CD14-positive monocyte (primary cell): ENCODE data around the gene FOXB2. TPM values are rescaled to one million over a fixed set of nuclear protein-coding genes. Genes with fewer than 3 reads are reported as not detected.

ENCODE experiments used
- DNase-seq, 3 donors: peaks; one replicate each; pipeline ENCODE4 v3.0.0-alpha.2; 2011 to 2022
- H2AFZ ChIP-seq: 2 replicates; pipeline ENCODE4 v1.6.0; 2012; ENCODE audit warnings: mild to moderate bottlenecking, low read depth, low read length, inconsistent platforms; ENCODE audit not compliant: insufficient read depth, poor library complexity, severe bottlenecking
- H3K27ac ChIP-seq, 2 donors: 1 replicate in 1 of 2; 2 replicates in 1 of 2; pipeline ENCODE4 v1.5.1; 2012 to 2013; ENCODE audit warnings: low read length in 2 of 2, control low read depth in 1 of 2, inconsistent platforms in 1 of 2, low read depth in 1 of 2, mild to moderate bottlenecking in 1 of 2
- H3K27me3 ChIP-seq, 2 donors: one replicate each; pipeline versions ENCODE4 v1.6.0 to v1.6.1; 2011 to 2013; ENCODE audit warnings: low read length in 2 of 2; ENCODE audit not compliant: control insufficient read depth in 2 of 2, insufficient read depth in 2 of 2
- H3K36me3 ChIP-seq, 2 donors: replicated peaks in 1 of 2; 1 replicate in 1 of 2; 2 replicates in 1 of 2; pipeline versions ENCODE4 v1.5.1 to v1.6.1; 2012 to 2013; ENCODE audit warnings: low read length in 2 of 2, control low read depth in 1 of 2, inconsistent platforms in 1 of 2, mild to moderate bottlenecking in 1 of 2; ENCODE audit not compliant: insufficient read depth in 2 of 2, control insufficient read depth in 1 of 2
- H3K4me1 ChIP-seq, 2 donors: 1 replicate in 1 of 2; 2 replicates in 1 of 2; pipeline versions ENCODE4 v1.5.1 to v1.6.1; 2012 to 2013; ENCODE audit warnings: low read length in 2 of 2, control low read depth in 1 of 2, inconsistent platforms in 1 of 2, mild to moderate bottlenecking in 1 of 2, moderate library complexity in 1 of 2; ENCODE audit not compliant: insufficient read depth in 2 of 2, control insufficient read depth in 1 of 2
- H3K4me2 ChIP-seq: replicated peaks from 2 replicates; pipeline ENCODE3; 2012; ENCODE audit warnings: low read length, moderate library complexity, mild to moderate bottlenecking; ENCODE audit not compliant: poor library complexity, severe bottlenecking; ENCODE audit errors: extremely low read depth
- H3K4me3 ChIP-seq, 3 experiments: fragments of 200-600 bp in 1 of 3; sonication (generic) in 1 of 3; replicated peaks in 1 of 3; 1 replicate in 2 of 3; 2 replicates in 1 of 3; pipeline ENCODE4 v1.5.1; 2011 to 2013; ENCODE audit warnings: low read length in 3 of 3, mild to moderate bottlenecking in 3 of 3, control low read depth in 2 of 3, low read depth in 2 of 3, inconsistent platforms in 1 of 3, moderate library complexity in 1 of 3
- H3K79me2 ChIP-seq: 2 replicates; pipeline ENCODE4 v1.6.0; 2012; ENCODE audit warnings: mild to moderate bottlenecking, control low read depth, inconsistent platforms, low read length, moderate library complexity; ENCODE audit not compliant: insufficient read depth
- H3K9ac ChIP-seq: 2 replicates; pipeline ENCODE4 v1.6.0; 2017; ENCODE audit warnings: low read length, mild to moderate bottlenecking; ENCODE audit not compliant: insufficient read depth, poor library complexity, severe bottlenecking
- H3K9me3 ChIP-seq, 2 donors: replicated peaks in 1 of 2; 1 replicate in 1 of 2; 2 replicates in 1 of 2; pipeline versions ENCODE4 v1.5.1 to v1.6.1; 2012 to 2013; ENCODE audit warnings: low read length in 2 of 2, control low read depth in 1 of 2; ENCODE audit not compliant: control insufficient read depth in 1 of 2, insufficient read depth in 1 of 2
- H4K20me1 ChIP-seq: 2 replicates; pipeline ENCODE4 v1.6.0; 2012; ENCODE audit warnings: mild to moderate bottlenecking, low read length, control low read depth, moderate library complexity; ENCODE audit not compliant: insufficient read depth
- H3K27ac Mint-ChIP-seq, 7 donors: one replicate each; pipeline ENCODE4 v1.8.0; 2020; ENCODE audit warnings: mild to moderate bottlenecking in 7 of 7, mixed read lengths in 7 of 7, moderate library complexity in 6 of 7, inconsistent platforms in 2 of 7
- H3K27me3 Mint-ChIP-seq, 3 donors: one replicate each; pipeline ENCODE4 v1.8.0; 2021 to 2022; ENCODE audit warnings: low read depth in 3 of 3, mild to moderate bottlenecking in 3 of 3, mixed read lengths in 3 of 3, moderate library complexity in 3 of 3, inconsistent platforms in 1 of 3
- H3K36me3 Mint-ChIP-seq, 2 donors: one replicate each; pipeline ENCODE4 v1.8.0; 2020; ENCODE audit warnings: mixed read lengths in 2 of 2, inconsistent platforms in 1 of 2, mild to moderate bottlenecking in 1 of 2
- H3K4me1 Mint-ChIP-seq: one replicate; pipeline ENCODE4 v1.8.0; 2020; ENCODE audit warnings: mild to moderate bottlenecking, mixed read lengths
- H3K4me3 Mint-ChIP-seq, 2 donors: one replicate each; pipeline ENCODE4 v1.8.0; 2020; ENCODE audit warnings: mild to moderate bottlenecking in 2 of 2, mixed read lengths in 2 of 2, moderate library complexity in 1 of 2
- H3K9me3 Mint-ChIP-seq, 7 donors: one replicate each; pipeline ENCODE4 v1.8.0; 2020 to 2022; ENCODE audit warnings: mixed read lengths in 7 of 7, mild to moderate bottlenecking in 6 of 7, moderate library complexity in 6 of 7, inconsistent platforms in 2 of 7
- WGBS: methylation state at CpG from one replicate; pipeline ENCODE4 v1.1.5; 2013; ENCODE audit warnings: missing lambda C conversion rate; ENCODE audit not compliant: insufficient coverage; 5-methylcytosine and 5-hydroxymethylcytosine counted together
- intact Hi-C, 2 donors: fragments of 100-400 bp; cut with micrococcal nuclease; formaldehyde crosslinking; loops; one replicate each; pipeline versions ENCODE4 v1.15.0 to v1.15.1; 2023
- polyA plus RNA-seq, 3 donors: library from polyadenylated mRNA; depleted of rRNA in 1 of 3; unstranded in 2 of 3; stranded (reverse) in 1 of 3; fragments of 300-500 nt in 2 of 3; fragments of >200 nt in 1 of 3; fragmentation: Illumina TruSeq in 2 of 3; gene quantifications; 1 replicate in 2 of 3; 2 replicates in 1 of 3; pipeline ENCODE4 v1.2.3, GENCODE V29; 2012 to 2021
- TF ChIP-seq, protein P1 (sequence below): fragments of 200-600 bp; IDR thresholded peaks from one replicate; pipeline ENCODE4 v1.8.0; 2022; ENCODE audit warnings: antibody characterized with exemption, mild to moderate bottlenecking

Gene FOXB2
- polyA plus RNA-seq, 3 donors: not detected

DNA sequence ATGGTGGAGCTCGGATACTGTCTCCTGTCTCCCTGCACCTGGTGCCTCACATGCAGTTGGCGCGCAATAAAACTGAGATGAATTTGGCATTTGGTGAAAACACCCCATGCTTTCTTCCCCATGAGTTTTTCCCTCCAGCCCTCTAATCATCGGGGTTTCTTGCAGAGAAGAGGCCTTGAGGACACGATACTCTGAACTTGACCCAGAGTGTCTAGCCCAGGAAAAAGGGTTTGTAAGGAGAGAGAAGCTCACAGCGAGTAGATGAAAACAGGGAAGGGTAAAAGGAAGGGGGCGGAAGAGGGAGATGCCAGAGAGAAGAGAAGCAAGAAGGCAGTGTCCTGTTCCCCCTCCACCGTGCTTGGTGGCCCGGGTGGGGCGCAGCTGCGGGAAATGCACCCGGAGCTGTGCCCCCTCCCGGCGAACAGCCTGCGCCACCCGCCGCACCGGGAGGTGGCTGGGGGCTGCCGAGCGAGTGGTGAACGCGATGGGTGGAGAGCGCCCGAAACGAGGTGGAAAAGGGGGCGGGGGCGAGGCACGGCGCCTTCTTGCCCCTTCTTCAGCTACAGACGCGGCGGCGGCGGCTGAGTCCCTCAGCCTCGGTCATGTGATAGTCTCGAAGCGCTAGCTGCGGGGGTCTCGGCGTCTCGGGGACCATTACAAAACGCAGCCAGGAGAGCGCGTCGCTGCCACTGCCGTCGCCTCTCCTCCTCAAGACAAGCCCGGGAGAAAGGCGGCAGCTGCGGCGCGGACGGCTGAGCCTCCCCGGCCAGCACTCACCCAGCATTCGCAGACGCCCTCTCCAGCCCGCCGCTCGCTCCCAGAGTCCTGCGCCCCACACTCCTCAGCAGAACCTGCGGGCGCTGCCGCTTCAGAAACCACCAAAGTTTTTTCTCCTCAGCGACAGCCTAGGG, 1.1 kb upstream of the FOXB2 start:
- Histone ChIP-seq H3K79me2 (no peaks in the 10 kb centered on the region), H3K9ac (no peak overlapping the region), H3K27me3 (peaks cover 79 to 95% of the 10 kb centered on the region in 2 donors), H3K4me1 (peaks cover 4 to 7% of the 10 kb centered on the region in 2 donors), H3K36me3 (no peaks in the 10 kb centered on the region), H3K4me2 (no peak overlapping the region), H3K4me3 (no peak overlapping the region), H3K9me3 (peaks cover 0 to 70% of the 10 kb centered on the region in 2 donors), H2AFZ (no peak overlapping the region), H3K27ac (no peak overlapping the region), H4K20me1 (no peaks in the 10 kb centered on the region)
- intact Hi-C loops: no loop called here
- H3K27ac Mint-ChIP-seq: no peak overlapping the region
- DNase-seq: no peak
- H3K9me3 Mint-ChIP-seq: peaks cover 0 to 34% (median 8%) of the 10 kb centered on the region in 7 donors
- peaks cover 94 to 100% (median 99%) of the 10 kb centered on the region in 3 donors for H3K27me3 Mint-ChIP-seq
- H3K4me1 Mint-ChIP-seq: peaks cover 38% of the 10 kb centered on the region
- peaks cover 0 to 9% of the 10 kb centered on the region in 2 donors for H3K36me3 Mint-ChIP-seq
- TF ChIP-seq, protein P1, sequence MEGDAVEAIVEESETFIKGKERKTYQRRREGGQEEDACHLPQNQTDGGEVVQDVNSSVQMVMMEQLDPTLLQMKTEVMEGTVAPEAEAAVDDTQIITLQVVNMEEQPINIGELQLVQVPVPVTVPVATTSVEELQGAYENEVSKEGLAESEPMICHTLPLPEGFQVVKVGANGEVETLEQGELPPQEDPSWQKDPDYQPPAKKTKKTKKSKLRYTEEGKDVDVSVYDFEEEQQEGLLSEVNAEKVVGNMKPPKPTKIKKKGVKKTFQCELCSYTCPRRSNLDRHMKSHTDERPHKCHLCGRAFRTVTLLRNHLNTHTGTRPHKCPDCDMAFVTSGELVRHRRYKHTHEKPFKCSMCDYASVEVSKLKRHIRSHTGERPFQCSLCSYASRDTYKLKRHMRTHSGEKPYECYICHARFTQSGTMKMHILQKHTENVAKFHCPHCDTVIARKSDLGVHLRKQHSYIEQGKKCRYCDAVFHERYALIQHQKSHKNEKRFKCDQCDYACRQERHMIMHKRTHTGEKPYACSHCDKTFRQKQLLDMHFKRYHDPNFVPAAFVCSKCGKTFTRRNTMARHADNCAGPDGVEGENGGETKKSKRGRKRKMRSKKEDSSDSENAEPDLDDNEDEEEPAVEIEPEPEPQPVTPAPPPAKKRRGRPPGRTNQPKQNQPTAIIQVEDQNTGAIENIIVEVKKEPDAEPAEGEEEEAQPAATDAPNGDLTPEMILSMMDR: no peak
- peak overlapping the region; percentile 2 to 86 for H3K4me3 Mint-ChIP-seq
- WGBS: under 1% methylated on average over 62 of the region's 64 CpGs

DNA sequence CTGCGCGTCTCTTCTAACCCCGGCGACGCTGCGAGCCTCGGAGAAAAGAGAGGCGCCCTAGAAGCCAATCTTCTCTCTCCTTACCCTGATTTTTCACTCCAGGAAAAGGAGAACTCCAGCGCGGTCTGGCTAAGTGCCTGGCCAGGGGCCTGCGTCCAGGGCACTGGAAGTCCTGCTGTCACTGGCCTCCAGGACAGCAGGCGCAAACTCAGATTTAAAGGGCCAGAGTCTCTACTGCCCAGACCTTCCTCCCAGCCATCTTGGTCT, 553 bp upstream of the FOXB2 start:
- Histone ChIP-seq H3K27me3 (peaks cover 80 to 95% of the 10 kb centered on the region in 2 donors), H4K20me1 (no peaks in the 10 kb centered on the region), H3K4me2 (no peak overlapping the region), H3K9ac (no peak overlapping the region), H3K79me2 (no peaks in the 10 kb centered on the region), H2AFZ (no peak overlapping the region), H3K27ac (no peak overlapping the region), H3K4me1 (peaks cover 4 to 7% of the 10 kb centered on the region in 2 donors), H3K9me3 (peaks cover 0 to 74% of the 10 kb centered on the region in 2 donors), H3K36me3 (no peaks in the 10 kb centered on the region), H3K4me3 (no peak overlapping the region)
- 4% methylated on average over 11 of the region's 12 CpGs for WGBS
- H3K27me3 Mint-ChIP-seq: peaks cover 94 to 100% (median 99%) of the 10 kb centered on the region in 3 donors
- peaks cover 38% of the 10 kb centered on the region for H3K4me1 Mint-ChIP-seq
- H3K4me3 Mint-ChIP-seq: peak overlapping the region in 1 of 2 donors; percentile 86
- DNase-seq: no peak
- TF ChIP-seq, protein P1: no peak
- intact Hi-C loops: no loop called here
- no peak overlapping the region for H3K27ac Mint-ChIP-seq
- peaks cover 0 to 9% of the 10 kb centered on the region in 2 donors for H3K36me3 Mint-ChIP-seq
- H3K9me3 Mint-ChIP-seq: peaks cover 0 to 40% (median 9%) of the 10 kb centered on the region in 7 donors
